ENCODE results near the gene FAM83F. TPM values are rescaled to one million over a fixed set of nuclear protein-coding genes. Genes with fewer than 3 reads are reported as not detected.

The FAM83F gene
- total RNA-seq, 1 donor from 2014 or later, result 0.41 TPM

DNA sequence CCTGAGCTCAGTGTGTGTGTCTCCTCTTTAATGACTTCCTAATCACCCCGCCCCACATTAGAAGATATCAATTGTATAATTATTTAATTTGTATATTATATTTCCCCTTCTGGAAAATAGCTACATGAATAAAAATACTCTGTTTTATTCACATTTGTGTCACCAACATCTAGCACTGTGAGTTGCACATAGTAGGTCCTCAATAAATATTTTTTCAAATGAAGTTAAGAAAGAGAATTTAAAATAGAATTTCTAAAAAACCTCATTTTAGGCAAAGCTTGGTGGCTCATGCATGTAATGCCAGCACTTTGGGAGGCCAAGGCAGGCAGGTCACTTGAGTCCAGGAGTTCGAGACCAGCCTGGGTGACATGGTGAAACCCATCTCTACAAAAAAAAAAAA is 59.7 kb downstream of the FAM83F start:
- FAIRE-seq (no peak), DNase-seq (ENCODE audit: low spot score in 2 of 2) (no peak)

DNA sequence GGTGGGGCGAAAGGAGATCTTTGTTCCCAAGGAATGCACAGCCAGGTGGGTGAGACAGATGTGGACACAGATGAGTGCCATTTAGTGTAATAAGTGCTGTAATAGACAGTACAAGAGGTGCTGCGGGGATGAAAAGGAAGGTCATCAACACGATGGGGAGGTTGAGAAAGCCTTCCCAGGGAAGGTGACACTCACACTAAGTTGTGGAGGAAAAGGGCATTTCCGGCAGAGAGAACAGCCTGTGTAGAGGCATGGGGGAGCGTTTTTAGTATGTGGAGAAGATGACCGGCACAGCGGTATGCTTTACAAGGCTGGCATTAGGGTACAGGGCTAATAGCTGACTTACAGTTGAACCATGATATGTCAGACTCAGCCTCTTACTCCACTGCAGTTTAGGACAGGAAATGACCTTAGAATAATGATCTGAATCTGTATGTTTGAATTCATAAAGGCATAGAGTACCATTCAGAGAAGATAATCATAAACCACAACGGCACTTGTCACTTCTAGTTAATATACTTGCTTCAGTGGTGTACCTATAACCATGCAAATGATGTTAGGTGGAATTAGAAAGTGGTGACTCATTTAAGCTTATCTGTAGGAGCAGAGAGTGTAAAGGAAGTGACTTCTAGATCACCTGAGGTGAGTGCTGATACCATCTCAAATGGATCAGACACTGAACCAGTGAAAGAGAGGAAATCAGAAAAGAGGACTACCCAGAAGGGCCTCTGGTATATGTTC is 60.6 kb downstream of the FAM83F start:
- FAIRE-seq (no peak), DNase-seq (ENCODE audit: low spot score in 2 of 2) (no peak)

- DNase-seq (ENCODE audit: low spot score in 2 of 2), result no peak
- no peak for FAIRE-seq
These were observed 61.4 kb downstream of the FAM83F start for GRCh38 chr22:40056154-40056553.

DNA sequence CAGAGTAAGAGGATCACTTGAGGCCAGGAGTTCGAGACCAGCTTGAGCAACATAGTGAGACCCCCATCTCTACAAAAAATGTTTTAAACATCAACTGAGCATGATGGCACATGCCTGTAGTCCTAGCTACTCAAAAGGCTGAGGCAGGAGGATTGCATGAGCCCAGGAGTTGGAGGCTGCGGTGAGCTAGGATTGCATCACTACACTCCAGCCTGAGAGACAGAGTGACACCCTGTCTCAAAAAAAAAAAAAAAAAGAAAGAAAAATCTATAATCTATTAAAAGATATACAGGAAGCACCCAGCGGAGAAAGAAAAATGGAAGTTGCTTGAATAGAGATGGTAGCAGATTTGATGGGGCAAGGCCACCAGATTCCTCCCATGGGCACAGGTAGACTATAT is 61.8 kb downstream of the FAM83F start:
- DNase-seq (ENCODE audit: low spot score in 2 of 2) (no peak), FAIRE-seq (no peak)

DNA sequence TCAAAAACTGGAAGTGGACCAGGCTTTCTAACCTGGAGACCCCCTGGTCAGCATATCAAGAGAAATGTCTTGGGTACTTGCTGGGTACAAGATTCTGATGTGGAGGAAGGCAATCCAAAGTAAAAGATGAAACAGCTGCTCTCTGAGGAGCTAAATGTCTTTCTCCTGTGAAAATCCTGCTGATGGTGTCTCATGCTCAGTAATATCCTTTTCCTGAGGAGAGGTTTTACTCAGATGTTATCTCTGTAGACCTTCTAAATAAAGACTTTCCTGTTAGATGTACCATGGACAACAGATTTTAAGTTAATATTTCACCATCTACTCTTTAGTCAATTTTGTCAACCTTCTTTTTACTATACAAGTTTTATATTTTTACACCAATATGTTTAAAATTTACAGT is 62.9 kb downstream of the FAM83F start:
- FAIRE-seq (no peak), DNase-seq (ENCODE audit: low spot score in 2 of 2) (no peak)

- DNase-seq (ENCODE audit: low spot score in 2 of 2) (no peak), FAIRE-seq (no peak)
These were observed 63.5 kb downstream of the FAM83F start for GRCh38 chr22:40058265-40058664.

DNA sequence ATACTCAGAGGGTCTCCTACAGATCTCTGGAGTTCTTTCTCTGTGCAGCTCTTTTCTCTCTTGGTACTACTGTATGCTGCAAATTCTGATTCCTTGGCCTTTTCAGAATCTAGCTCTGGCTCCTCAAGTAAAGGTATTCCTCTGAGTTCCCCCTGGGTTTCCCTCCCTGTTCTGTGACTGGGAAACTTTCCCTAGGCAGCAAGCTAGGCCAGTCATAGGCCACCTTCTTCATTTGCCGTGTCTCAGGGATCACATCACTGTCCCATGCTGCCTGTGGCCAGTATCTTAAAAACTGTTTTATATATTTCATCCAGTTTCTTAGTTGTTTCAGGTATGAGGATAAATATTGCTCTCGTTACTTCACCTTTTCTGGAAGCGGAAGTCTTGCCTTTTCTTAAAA is 71.2 kb downstream of the FAM83F start:
- FAIRE-seq (no peak), DNase-seq (ENCODE audit: low spot score in 2 of 2) (no peak)

GRCh38 chr22:40067639-40068038 is 72.9 kb downstream of the FAM83F start:
- no peak for DNase-seq (ENCODE audit: low spot score in 2 of 2)
- no peak for FAIRE-seq

GRCh38 chr22:40070701-40071100 is 75.9 kb downstream of the FAM83F start:
- no peak for DNase-seq (ENCODE audit: low spot score in 2 of 2)
- FAIRE-seq, result no peak

- no peak for FAIRE-seq
- no peak for DNase-seq (ENCODE audit: low spot score in 2 of 2)
These were observed 77.0 kb downstream of the FAM83F start for GRCh38 chr22:40071720-40072119.

- DNase-seq (ENCODE audit: low spot score in 2 of 2) (no peak), FAIRE-seq (no peak)
These were observed 82.2 kb downstream of the FAM83F start for GRCh38 chr22:40076702-40077645.

- DNase-seq (ENCODE audit: low spot score in 2 of 2) (no peak), FAIRE-seq (no peak)
These were observed 82.9 kb downstream of the FAM83F start for GRCh38 chr22:40077646-40078016.

- no peak for FAIRE-seq
- DNase-seq (ENCODE audit: low spot score in 2 of 2), result no peak
These were observed 86.9 kb downstream of the FAM83F start for GRCh38 chr22:40081662-40082061.

DNA sequence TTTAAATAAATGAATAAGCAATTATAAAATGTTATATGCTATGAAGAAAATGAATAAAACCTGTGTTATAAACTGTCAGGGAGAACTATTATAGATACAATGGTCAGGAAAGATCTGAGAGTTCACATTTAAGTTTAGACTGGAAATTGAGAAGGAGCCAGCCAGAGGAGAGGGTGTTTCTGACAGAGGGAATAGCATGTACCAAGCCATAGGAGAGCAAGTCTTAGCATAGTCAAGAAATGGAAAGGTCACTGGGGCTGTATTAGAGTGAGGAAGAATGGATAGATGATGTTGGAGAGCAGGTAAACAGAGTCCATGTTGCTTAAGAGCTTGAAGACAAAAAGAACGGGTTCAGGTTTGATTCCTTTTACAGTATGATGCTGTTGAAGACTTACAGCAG is 87.4 kb downstream of the FAM83F start:
- FAIRE-seq, result no peak
- DNase-seq (ENCODE audit: low spot score in 2 of 2), result no peak

DNA sequence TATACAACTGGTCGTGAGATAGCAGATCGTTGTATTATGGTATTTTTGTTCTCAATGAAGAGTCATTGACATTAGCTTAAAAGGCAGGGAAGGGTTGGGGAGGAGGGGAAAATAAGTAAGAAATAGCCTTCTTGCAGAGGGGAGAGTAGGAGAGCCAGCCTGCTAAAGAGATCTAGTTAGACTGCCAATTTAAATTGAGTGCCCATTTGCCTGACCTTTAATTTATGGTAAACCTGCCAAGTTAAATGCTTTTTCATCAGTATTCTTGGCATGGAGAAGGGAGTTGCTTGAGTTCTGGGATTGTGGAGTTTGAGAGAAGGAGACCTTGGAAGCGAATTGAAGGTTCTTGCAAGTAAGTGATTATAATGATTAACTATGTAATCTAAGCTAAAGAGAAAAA is 89.0 kb downstream of the FAM83F start:
- FAIRE-seq (no peak), DNase-seq (ENCODE audit: low spot score in 2 of 2) (no peak)

GRCh38 chr22:40084246-40084645 is 89.5 kb downstream of the FAM83F start:
- FAIRE-seq, result no peak
- no peak for DNase-seq (ENCODE audit: low spot score in 2 of 2)

DNA sequence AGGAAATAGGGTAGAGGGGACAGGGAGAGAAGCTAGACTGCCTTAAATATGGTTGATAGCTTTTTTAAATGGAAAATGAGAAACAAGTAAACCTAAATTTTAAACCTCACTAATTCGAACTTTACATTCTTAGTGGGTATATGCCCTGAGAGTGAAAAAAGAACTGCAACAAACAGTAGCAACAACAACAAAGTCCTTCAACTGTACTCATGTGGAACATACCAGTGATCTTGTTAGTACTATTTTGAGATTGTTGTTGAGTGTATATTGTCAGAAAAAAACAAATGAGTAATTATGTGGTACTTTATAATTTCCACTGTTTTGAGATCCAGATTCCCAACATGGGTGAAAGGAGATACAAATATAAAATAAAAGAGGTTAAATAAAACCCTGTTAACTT is 94.1 kb downstream of the FAM83F start:
- no peak for FAIRE-seq
- no peak for DNase-seq (ENCODE audit: low spot score in 2 of 2)

Other genes starting within 250 kb of the FAM83F start
- gene ENTHD1, start 101.2 kb upstream of the FAM83F start, total RNA-seq, result under 0.01 TPM
- gene GRAP2, start 93.9 kb upstream of the FAM83F start, total RNA-seq, result 5.3 TPM
- not detected for gene TMA7B, start 34.6 kb upstream of the FAM83F start, total RNA-seq
- 29.3 TPM for gene TNRC6B, start 183.0 kb downstream of the FAM83F start, total RNA-seq

Measured in frontal cortex (tissue), 4 donors.